HG02970 (cell line): ENCODE data around the gene HDAC2.
"Not testable (repeated sequence)": the region's sequence is repeated elsewhere in the genome, so short reads cannot be mapped to it uniquely, and the experiment has no call there.

Experiments used
- ATAC-seq: cut with Tn5 transposase; IDR thresholded peaks from one replicate; pipeline ENCODE4 v1.9.1; 2021; ENCODE audit warnings: mild to moderate bottlenecking, moderate library complexity, moderate number of reproducible peaks; ENCODE audit not compliant: unreplicated experiment, low FRiP score

HDAC2 gene

GRCh38 chr6:113921299-113921904 lies 49.5 kb downstream of the HDAC2 start:
- no peak for ATAC-seq

- no peak for ATAC-seq
These were observed 50.2 kb downstream of the HDAC2 start for GRCh38 chr6:113920663-113921267.

- ATAC-seq, result not testable (repeated sequence)
These were observed 60.7 kb downstream of the HDAC2 start for GRCh38 chr6:113910285-113910684.

- ATAC-seq, result no peak
These were observed 61.6 kb downstream of the HDAC2 start for GRCh38 chr6:113909224-113909856.

- no peak for ATAC-seq
These were observed 62.1 kb downstream of the HDAC2 start for GRCh38 chr6:113908801-113909200.

- ATAC-seq, result no peak
These were observed 63.7 kb downstream of the HDAC2 start for GRCh38 chr6:113907102-113907815.

GRCh38 chr6:113903666-113904330 lies 67.2 kb downstream of the HDAC2 start:
- ATAC-seq, result no peak

- ATAC-seq, result no peak
These were observed 69.5 kb downstream of the HDAC2 start for GRCh38 chr6:113901482-113901881.

- ATAC-seq, result no peak
These were observed 76.0 kb downstream of the HDAC2 start for GRCh38 chr6:113894712-113895674.

GRCh38 chr6:113893866-113894265 lies 77.1 kb downstream of the HDAC2 start:
- no peak for ATAC-seq

GRCh38 chr6:113893451-113893850 lies 77.5 kb downstream of the HDAC2 start:
- no peak for ATAC-seq

- no peak for ATAC-seq
These were observed 81.9 kb downstream of the HDAC2 start for GRCh38 chr6:113888956-113889630.

GRCh38 chr6:113888493-113888892 lies 82.5 kb downstream of the HDAC2 start:
- ATAC-seq, result no peak

- no peak for ATAC-seq
These were observed 84.4 kb downstream of the HDAC2 start for GRCh38 chr6:113886512-113886911.

GRCh38 chr6:113884011-113884410 lies 86.9 kb downstream of the HDAC2 start:
- ATAC-seq, result no peak
